Activated CD4-positive, alpha-beta T cell treated with anti-CD3 and anti-CD28 coated beads for 24 hours (primary cell): ENCODE results near the gene TAS1R3.

Source experiments
- DNase-seq, 2 donors: peaks; one replicate each; pipeline ENCODE4 v3.0.0-alpha.2; 2020; ENCODE audit warnings: low read depth in 2 of 2

Gene TAS1R3

GRCh38 chr1:1371746-1372711, 40.9 kb downstream of the TAS1R3 start:
- peak; percentile 74 to 75 for DNase-seq

DNA sequence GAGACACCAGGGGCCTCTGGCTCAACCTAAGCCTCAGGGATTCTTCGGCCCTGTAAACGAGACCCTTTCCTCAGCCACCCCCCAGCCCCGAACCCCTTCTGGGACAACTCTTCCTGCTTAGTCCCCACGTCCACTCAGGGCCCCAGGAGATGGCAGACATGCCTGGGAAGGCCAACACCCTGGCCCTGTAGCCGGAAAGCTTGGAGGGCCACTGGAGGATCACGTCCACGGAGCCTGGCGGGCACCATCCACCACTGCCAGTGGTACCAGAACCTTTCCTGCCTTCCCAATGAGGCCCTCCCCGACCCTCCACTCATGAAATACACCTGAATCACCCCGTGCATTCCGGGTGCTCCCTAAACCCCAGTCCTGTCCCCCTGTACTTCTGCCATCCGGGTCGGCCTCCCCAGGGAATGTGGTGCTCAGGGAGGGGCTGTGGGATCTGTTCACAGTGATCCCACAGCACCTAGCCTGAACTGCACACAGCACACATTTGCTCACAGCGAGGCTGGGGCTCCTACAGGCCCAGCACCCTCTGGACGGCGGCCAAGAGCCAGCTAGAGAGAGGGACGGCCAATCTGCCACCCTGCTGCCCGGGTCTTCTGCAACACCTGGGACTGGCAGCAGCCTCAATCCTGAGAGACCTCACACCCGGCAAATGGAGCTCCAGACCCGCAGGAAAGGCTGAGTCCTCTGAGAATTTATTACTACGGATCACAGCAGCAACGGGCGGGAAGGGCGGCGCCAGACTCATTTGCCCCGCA, 42.2 kb downstream of the TAS1R3 start:
- DNase-seq, result no peak

- no peak for DNase-seq
These were observed 42.9 kb downstream of the TAS1R3 start for GRCh38 chr1:1373815-1374588.

DNA sequence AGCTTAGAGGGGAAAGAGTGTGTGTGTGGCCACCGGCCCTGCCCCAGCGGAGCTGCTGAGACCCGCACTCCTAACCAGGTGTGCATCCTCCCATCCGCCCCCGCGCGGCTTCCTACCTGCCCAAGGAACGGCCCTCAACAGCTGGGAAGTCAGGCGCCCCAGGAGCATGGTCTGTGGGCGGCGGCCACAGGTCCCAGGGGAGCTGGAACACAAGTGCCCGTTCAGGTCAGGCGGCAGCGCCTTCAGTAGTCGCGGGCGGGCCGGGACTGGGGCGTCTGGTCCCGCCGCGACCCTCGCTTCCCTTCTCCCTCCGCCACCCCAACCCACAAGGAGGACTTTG, 43.5 kb downstream of the TAS1R3 start:
- no peak for DNase-seq

DNA sequence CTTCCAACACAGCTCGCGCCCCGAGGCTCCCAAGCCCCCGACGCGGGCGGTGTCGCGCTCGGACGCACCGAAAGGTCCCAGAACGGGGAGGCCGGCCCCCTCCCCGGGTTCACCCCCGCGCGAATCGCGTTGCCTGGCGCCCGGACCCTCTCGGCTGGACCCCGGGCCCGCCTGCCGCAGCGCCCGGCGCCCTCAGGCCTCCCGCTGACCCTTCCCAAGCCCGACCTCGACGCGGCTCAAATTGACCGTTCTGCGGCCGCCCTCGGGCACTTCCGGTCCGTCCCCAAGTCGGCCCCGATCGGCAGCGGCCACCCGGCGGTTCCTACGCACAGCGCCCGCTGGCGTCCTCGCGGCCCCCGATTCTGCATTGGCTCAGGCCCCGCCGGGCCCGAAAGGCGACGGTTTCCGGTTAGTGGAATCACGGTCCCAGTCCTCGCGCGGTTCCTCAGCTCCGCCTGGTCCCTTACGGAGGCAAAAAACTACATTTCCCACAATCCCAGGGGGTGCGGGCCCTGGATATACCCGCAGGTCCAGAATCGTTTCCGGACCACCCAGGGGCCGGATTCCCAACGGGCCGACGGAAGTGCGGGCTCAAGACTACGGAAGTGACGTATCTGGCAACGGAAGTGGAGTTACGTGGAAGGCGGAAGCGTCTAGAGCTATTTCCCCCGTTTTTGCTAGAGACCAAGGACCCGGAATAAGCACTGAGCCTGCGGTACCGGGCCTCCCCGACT, 44.0 kb downstream of the TAS1R3 start, which contains the start of gene AURKAIP1:
Gene AURKAIP1 (minus strand): TSS at position 279 of the 734 bp plus-strand sequence. CDS start 451 bp downstream, outside the sequence.
- peak; percentile 88 to 94 for DNase-seq

DNA sequence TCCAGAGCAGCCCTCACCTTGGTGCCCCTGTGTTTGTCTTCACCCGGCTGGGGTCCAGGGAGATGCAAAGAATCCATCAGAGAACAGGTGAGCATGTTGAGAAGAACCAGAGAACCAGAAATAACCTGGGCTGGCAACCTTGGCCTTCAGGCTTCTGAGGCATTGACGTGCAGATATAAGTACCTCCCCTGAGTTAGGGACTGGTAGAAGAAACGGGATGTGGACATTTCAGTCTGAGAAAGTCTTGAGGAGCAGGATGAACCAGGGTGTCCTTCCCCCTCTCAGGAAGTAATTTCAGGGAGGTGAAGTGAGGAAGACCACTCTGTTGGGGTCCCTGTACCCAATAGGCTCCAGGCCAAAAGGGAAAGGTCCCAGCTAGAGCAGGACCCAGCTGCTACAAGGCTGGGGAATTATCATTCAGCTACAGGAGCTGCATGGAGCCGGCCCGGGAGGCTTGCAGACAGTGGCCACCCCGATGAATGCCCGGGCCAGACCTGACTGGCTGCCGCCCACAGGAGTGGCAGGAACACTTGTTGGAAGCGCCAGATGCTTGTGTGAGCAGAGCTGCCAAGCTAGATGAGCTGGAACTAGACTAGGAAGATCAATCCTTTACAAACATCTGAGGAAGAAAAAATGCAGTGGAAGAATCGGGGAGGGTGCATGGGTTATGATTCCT, 45.6 kb downstream of the TAS1R3 start:
- DNase-seq, result no peak

DNA sequence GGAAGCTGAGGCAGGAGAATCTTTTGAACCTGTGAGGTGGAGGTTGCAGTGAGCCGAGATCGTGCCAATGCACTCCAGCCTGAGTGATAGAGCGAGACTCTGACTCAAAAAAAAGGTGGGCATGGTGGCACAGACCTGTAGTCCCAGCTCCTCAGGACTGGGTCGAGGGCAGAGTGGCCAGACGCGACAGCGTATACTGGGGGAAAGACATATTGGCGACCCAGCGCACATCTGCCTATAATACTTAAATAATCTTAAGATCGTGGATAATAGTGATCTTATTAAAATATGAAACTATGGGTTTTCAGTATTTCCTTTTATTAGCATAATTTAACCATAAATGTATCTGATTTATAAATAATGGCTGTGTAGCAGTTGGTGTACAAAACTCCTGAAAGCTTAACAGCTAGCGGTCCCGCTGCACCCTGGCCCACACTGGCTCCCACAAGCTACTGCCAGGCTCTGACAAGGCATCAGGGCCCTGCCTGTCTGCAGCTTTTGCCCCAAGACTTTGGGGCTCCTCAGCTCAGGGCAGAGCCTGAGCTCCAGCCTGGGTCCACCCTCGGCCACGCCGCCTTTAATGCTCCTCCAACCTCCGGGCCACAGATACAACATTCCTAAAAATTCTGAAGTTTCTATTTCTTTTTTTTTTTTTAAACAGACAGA, 46.6 kb downstream of the TAS1R3 start:
- DNase-seq, result no peak

GRCh38 chr1:1380860-1381259, 49.8 kb downstream of the TAS1R3 start:
- DNase-seq, result no peak

DNA sequence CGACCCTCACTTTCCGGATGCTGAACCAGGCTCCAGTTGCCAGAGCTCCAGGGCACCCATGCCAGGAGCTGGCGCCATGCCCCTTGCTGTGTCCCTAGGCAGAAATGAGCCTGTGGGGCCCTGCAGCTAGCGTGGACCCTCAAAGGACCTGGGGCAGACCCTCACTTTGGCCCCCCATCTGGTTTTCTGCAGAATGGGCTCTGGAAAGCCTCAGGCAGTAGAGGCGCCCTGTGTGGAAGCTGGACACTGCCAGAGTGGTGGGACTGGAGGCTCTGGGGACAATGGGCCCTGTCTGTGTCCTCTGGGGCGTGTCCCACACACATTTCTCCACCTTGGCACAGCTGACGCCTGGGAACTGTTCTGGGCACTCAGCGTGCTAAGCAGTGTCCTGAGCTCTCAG, 50.2 kb downstream of the TAS1R3 start:
- DNase-seq, result no peak
